ENCODE measurements around the gene IL13RA1. TPM values are rescaled to one million over a fixed set of nuclear protein-coding genes. Genes with fewer than 3 reads are reported as not detected.

IL13RA1 gene
- total RNA-seq, 1 donor from 2014 or later, result 41.1 TPM

GRCh38 chrX:118764122-118764521 is 36.7 kb downstream of the IL13RA1 start:
- Histone ChIP-seq H3K4me3 (ENCODE audit: insufficient read depth, low read depth, low read length) (no peak overlapping the region), H3K27me3 (ENCODE audit: insufficient read depth, low read length) (no peaks in the 10 kb centered on the region), H2AFZ (ENCODE audit: low read depth, low read length) (no peak overlapping the region), H4K20me1 (ENCODE audit: insufficient read depth, low read length) (no peaks in the 10 kb centered on the region), H3K9me3 (ENCODE audit: insufficient read depth, low read depth, low read length) (no peaks in the 10 kb centered on the region), H3K4me1 (ENCODE audit: insufficient read depth, low read length) (no peaks in the 10 kb centered on the region), H3K4me2 (ENCODE audit: low read length) (no peak overlapping the region), H3K79me2 (ENCODE audit: insufficient read depth, low read length) (no peaks in the 10 kb centered on the region), H3K9ac (ENCODE audit: low read length) (no peak overlapping the region), H3K36me3 (ENCODE audit: insufficient read depth, low read length) (peaks cover 2% of the 10 kb centered on the region), H3K27ac (ENCODE audit: low read depth, low read length) (no peak overlapping the region)
- TF ChIP-seq CTCF (IDR thresholded peaks at IDR 0.05; ENCODE audit: insufficient read depth, low read depth, low read length) (no peak), EZH2 (IDR thresholded peaks at IDR 0.05; ENCODE audit: insufficient read depth, low read length) (no peak)
- Mint-ChIP-seq H3K9me3 (ENCODE audit: unreplicated experiment) (no peaks in the 10 kb centered on the region), H3K36me3 (ENCODE audit: low read depth, unreplicated experiment) (no peaks in the 10 kb centered on the region), H3K27me3 (ENCODE audit: low read depth, unreplicated experiment) (no peaks in the 10 kb centered on the region), H3K4me3 (ENCODE audit: unreplicated experiment) (no peak overlapping the region), H3K4me1 (ENCODE audit: low read depth, unreplicated experiment) (no peaks in the 10 kb centered on the region), H3K27ac (ENCODE audit: unreplicated experiment) (no peak overlapping the region)
- no peak for DNase-seq (ENCODE audit: low read depth)
- FAIRE-seq, result peak; percentile 9

- Mint-ChIP-seq H3K4me3 (ENCODE audit: unreplicated experiment) (no peak overlapping the region), H3K9me3 (ENCODE audit: unreplicated experiment) (no peaks in the 10 kb centered on the region), H3K4me1 (ENCODE audit: low read depth, unreplicated experiment) (no peaks in the 10 kb centered on the region), H3K27ac (ENCODE audit: unreplicated experiment) (no peak overlapping the region), H3K36me3 (ENCODE audit: low read depth, unreplicated experiment) (peaks cover 2% of the 10 kb centered on the region), H3K27me3 (ENCODE audit: low read depth, unreplicated experiment) (no peaks in the 10 kb centered on the region)
- Histone ChIP-seq H3K9me3 (ENCODE audit: insufficient read depth, low read depth, low read length) (no peaks in the 10 kb centered on the region), H3K9ac (ENCODE audit: low read length) (no peak overlapping the region), H3K4me3 (ENCODE audit: insufficient read depth, low read depth, low read length) (no peak overlapping the region), H2AFZ (ENCODE audit: low read depth, low read length) (no peak overlapping the region), H3K27me3 (ENCODE audit: insufficient read depth, low read length) (no peaks in the 10 kb centered on the region), H3K4me1 (ENCODE audit: insufficient read depth, low read length) (no peaks in the 10 kb centered on the region), H4K20me1 (ENCODE audit: insufficient read depth, low read length) (no peaks in the 10 kb centered on the region), H3K36me3 (ENCODE audit: insufficient read depth, low read length) (no peaks in the 10 kb centered on the region), H3K79me2 (ENCODE audit: insufficient read depth, low read length) (no peaks in the 10 kb centered on the region), H3K27ac (ENCODE audit: low read depth, low read length) (no peak overlapping the region), H3K4me2 (ENCODE audit: low read length) (no peak overlapping the region)
- DNase-seq (ENCODE audit: low read depth) (no peak), FAIRE-seq (no peak)
- TF ChIP-seq EZH2 (IDR thresholded peaks at IDR 0.05; ENCODE audit: insufficient read depth, low read length) (no peak), CTCF (IDR thresholded peaks at IDR 0.05; ENCODE audit: insufficient read depth, low read depth, low read length) (no peak)
Observed at GRCh38 chrX:118770133-118770760, 42.8 kb downstream of the IL13RA1 start.

- no peaks in the 10 kb centered on the region for H3K4me1 Mint-ChIP-seq (ENCODE audit: low read depth, unreplicated experiment)
- no peaks in the 10 kb centered on the region for H3K27me3 Mint-ChIP-seq (ENCODE audit: low read depth, unreplicated experiment)
- TF ChIP-seq CTCF (IDR thresholded peaks at IDR 0.05; ENCODE audit: insufficient read depth, low read depth, low read length) (no peak), EZH2 (IDR thresholded peaks at IDR 0.05; ENCODE audit: insufficient read depth, low read length) (no peak)
- H3K9ac ChIP-seq (ENCODE audit: low read length), result no peak overlapping the region
- H2AFZ ChIP-seq (ENCODE audit: low read depth, low read length), result no peak overlapping the region
- no peak overlapping the region for H3K4me3 Mint-ChIP-seq (ENCODE audit: unreplicated experiment)
- no peaks in the 10 kb centered on the region for H3K9me3 Mint-ChIP-seq (ENCODE audit: unreplicated experiment)
- FAIRE-seq (peak; percentile 88), DNase-seq (ENCODE audit: low read depth) (no peak)
- H3K27ac Mint-ChIP-seq (ENCODE audit: unreplicated experiment), result no peak overlapping the region
- no peak overlapping the region for H3K4me2 ChIP-seq (ENCODE audit: low read length)
- no peaks in the 10 kb centered on the region for H4K20me1 ChIP-seq (ENCODE audit: insufficient read depth, low read length)
- H3K4me1 ChIP-seq (ENCODE audit: insufficient read depth, low read length), result no peaks in the 10 kb centered on the region
- no peaks in the 10 kb centered on the region for H3K9me3 ChIP-seq (ENCODE audit: insufficient read depth, low read depth, low read length)
- H3K4me3 ChIP-seq (ENCODE audit: insufficient read depth, low read depth, low read length), result no peak overlapping the region
- no peaks in the 10 kb centered on the region for H3K36me3 ChIP-seq (ENCODE audit: insufficient read depth, low read length)
- no peak overlapping the region for H3K27ac ChIP-seq (ENCODE audit: low read depth, low read length)
- no peaks in the 10 kb centered on the region for H3K27me3 ChIP-seq (ENCODE audit: insufficient read depth, low read length)
- H3K36me3 Mint-ChIP-seq (ENCODE audit: low read depth, unreplicated experiment), result peaks cover 2% of the 10 kb centered on the region
- H3K79me2 ChIP-seq (ENCODE audit: insufficient read depth, low read length), result no peaks in the 10 kb centered on the region
Observed at GRCh38 chrX:118772051-118772450, 44.6 kb downstream of the IL13RA1 start.

All from astrocyte (in vitro differentiated cells and primary cell).